GM19043 (cell line): Measurements from ENCODE around the gene GRK1.
"Not testable (repeated sequence)": the region's sequence is repeated elsewhere in the genome, so short reads cannot be mapped to it uniquely, and the experiment has no call there.

ENCODE experiments used
- ATAC-seq: cut with Tn5 transposase; IDR thresholded peaks from one replicate; pipeline ENCODE4 v1.9.1; 2021; ENCODE audit warnings: low read depth; ENCODE audit not compliant: unreplicated experiment

The GRK1 gene

DNA sequence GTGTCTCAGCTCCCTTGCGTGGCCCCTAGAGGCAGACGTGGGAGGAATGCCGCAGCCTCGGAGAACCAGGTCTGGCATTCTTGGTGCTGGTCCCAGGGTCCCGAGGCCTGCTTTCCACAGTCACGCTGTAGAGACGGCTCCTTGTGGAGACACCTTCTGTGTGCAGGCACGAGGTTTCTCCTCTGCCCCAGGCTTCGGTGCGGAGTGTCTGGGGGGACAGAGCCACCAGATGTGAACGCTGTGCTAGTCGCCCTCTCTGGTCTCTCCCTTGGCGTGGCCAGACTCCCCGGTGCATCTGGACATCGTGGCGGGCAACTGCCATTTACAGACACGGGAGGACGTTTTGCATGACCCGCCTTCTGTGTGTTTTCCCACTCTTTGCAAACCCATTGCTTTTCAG lies 84.5 kb downstream of the GRK1 start:
- no peak for ATAC-seq

DNA sequence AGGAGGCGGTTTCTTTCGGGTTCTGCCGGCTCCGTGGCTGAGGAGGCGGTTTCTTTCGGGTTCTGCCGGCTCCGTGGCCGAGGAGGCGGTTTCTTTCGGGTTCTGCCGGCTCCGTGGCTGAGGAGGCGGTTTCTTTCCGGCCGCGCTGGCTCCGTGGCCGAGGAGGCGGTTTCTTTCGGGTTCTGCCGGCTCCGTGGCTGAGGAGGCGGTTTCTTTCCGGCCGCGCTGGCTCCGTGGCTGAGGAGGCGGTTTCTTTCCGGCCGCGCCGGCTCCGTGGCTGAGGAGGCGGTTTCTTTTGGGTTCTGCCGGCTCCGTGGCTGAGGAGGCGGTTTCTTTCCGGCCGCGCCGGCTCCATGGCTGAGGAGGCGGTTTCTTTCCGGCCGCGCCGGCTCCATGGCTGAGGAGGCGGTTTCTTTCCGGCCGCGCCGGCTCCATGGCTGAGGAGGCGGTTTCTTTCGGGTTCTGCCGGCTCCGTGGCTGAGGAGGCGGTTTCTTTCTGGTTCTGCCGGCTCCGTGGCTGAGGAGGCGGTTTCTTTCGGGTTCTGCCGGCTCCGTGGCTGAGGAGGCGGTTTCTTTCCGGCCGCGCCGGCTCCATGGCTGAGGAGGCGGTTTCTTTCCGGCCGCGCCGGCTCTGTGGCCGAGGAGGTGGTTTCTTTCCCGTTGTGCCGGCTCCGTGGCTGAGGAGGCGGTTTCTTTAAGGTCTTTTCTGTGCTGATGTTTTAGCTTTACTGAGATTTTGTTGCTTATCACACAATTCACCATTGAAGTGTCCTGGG lies 85.4 kb downstream of the GRK1 start:
- ATAC-seq: not testable (repeated sequence)

DNA sequence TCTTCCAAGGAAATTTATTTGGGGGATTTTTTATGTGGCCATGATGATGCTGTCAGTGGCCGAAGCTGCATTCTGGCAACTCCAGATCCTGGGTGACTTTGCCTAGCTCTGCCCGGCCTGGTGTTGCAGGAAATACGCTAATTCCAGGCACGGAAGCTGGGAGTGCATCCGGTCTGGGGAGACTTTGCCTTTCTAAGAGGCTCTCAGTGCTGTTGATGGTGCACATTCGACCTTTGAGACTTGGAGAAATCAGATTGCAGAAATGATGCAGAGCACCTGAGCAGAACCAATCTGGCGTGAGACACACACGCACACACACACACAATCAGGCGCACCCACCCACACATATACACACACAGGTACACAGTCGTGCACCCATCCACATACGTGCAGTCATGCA lies 86.2 kb downstream of the GRK1 start:
- ATAC-seq: no peak

DNA sequence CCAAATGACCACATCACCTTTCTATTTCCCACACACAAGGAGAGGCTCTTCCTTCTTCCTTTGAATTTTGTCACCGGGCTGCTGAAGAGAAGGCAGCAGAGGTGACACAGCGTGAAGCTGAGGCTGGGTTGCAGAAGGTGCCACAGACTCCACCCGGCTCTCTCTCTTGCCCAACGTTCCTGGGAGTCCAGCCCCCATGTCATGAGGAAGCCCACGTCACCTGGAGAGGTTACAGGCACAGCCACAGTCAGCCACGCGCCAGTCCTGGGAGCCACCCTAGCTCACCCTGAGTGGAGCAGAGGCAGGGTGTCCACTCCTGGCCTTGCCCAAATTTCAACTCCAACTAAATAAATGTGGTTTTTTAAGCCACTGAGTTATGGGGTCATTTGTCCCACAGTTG lies 87.2 kb downstream of the GRK1 start:
- no peak for ATAC-seq

DNA sequence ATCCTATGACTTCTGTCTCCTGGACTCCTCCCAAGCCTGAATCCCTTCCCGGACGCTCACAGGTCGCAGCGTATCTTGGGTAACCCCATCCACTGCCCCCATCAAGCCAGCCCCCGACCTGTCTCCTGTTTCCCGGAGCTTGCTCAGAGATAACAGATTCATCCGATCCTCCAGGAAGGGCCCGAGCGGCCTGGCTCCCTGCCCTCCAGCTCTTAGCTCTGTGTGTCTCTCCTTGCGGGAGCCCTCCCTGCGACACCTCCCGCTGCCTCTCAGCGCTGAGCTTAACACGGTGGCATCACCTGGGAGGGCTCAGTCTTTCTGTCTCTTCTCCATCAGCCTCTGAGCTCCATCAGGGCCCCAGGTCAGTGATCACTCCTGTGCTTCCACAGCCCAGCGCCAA lies 87.7 kb downstream of the GRK1 start:
- ATAC-seq: no peak

DNA sequence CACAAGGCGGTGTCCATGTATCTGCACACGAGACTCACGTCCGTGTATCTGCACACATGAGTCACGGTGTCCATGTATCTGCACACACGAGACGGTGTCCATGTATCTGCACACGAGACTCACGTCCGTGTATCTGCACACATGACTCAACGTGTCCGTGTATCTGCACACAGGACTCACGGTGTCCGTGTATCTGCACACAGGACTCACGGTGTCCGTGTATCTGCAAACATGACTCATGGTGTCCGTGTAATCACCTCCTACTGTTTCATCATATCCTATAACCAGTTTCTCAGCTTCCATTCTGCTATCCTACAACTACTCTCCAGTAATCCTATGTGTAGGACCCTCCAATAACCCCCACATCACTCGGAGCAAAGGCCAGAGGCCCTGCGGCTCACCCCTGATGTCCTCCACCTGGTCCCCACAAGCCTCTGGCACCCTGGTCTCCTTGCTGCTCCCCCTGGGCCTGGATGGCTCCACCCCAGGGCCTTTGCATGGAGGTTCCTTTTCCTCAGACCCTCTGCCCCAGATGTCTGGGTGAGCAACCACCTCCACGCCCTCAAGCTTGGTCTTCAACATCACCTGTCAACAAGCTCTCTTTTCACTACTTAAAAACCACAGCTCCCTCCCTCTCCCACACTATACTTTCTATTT lies 89.5 kb downstream of the GRK1 start:
- ATAC-seq: no peak

DNA sequence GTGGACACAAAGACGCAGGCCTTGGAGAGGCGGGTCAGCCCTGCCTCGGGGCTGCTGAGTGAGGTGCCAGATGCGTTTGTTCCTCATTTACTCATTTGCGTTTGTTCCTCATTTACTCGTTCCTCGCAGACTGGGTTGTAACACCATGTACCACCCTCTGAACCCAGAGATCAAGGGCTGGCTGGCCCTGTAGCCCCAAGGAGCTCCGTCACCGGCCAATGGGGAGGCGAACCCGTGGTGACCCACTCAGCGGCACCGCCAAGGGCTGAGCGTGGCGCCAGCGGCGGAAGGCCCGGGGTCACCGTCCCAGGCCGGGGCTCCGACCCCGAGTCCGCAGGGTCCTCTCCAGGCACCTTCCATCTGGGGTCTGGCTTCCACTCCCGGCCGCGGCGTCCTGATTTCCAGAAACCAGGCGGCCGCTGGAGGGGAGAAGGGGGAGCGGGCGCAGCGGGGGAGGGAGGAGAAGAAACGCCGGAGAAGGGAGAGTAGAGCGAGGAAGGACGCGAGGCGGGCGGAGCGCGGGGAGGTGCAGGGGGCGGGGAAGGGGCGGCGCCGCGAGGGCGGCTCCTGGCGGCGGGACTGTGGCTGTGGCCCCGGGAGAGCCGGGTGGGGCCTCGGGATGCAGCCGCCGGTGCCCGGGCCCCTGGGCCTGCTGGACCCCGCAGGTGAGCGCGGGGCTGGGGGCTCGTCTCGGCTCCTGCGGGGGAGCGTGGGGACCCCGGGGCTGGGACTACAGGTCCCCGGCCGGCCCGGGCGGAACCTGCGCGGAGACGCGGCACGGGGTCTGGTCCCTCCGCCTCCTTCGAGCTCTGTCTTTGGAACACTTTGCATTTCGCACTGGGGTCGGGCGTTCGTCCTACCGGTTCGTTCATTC lies 91.9 kb downstream of the GRK1 start, which contains the start of gene TMEM255B:
Gene TMEM255B, plus strand, starts transcription at position 576 of the 874 bp plus-strand sequence. Its CDS starts 44 bp downstream, at position 620.
- peak; percentile 79 for ATAC-seq

DNA sequence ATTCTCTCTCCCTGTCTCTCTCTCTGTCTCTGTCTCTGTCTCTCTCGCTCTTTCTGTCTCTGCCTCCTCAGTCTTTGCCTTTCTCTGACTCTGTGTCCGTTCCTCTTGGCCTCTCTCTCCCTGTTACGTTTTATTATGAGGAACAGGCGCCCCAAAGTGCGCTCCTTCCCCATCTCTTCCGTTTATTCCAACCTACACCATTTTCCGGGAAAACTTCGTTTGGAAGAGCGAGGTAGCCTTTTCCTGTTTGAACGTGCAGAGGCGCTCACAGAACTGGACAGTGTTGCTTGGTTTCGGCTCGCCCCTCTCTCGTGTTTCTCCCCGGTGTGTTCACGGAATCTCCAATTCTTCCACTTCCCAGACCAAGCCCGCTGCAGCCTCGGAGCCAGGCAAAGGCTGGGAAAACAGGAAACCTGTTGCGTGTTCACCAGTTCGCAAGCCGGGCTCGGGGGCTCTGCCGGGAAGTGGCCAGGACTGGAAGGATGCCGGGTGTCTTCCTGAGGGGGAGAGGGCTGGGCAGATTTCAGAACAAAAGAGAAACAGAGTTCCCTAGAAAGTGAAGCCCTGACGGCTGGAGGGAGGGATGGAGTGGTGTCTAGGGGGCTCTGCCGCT lies 92.6 kb downstream of the GRK1 start:
- no peak for ATAC-seq

DNA sequence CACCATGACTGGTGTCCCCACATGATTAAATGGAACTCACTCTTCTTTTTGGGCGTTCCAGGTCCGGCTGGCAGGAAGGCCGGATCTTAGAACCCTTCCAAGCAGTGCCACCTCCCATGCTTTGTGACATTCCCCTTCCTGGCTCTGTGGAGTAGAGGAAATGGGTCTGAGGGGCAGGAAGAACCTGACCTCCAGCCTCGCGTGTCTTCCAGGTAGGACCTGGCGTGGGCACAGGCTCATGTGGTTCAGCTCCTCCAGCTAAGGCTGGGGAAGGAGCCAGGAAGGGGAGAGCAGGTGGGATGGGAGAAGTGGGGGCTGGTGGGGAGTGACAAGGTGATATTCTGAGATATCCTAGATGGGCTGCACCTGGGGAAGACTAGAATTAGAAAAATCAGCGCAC lies 94.1 kb downstream of the GRK1 start:
- no peak for ATAC-seq

DNA sequence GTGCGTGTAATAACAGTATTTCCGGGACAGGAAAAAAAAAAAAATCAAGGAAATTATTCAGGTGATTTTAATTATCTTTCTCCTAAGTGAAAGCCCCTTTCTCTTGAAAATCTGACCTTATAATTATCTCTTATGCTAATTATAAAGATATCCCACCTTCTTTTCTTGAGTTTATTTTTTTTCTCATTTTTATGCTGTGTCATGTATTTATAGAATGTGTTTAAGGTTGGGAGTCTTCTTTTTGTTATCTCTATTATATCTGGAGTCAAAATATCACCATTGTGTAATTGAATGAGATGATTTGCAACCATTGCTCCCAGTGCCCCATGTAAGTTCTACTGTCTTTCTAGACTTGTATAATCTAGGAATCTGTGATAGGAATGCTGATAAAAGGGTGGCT lies 95.1 kb downstream of the GRK1 start:
- ATAC-seq: no peak

DNA sequence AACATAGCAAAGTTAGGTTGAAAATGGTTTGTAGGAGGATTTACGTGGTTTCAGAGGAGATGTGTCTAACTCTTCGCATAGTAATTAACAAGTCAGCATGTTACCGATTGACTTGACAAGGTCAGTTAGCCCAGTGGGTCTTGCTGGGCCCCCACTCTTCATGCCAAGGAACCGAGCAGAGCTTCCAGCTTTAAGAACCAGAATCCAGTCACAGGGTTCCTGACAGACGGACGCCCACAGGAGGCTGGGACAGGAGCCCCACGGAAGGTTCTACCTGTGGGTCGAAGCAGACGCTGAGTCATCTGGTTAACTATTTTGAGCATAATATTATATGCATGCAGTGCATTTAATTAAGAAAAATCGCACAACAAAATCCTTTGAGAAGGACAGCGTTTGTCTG lies 95.5 kb downstream of the GRK1 start:
- ATAC-seq: no peak

DNA sequence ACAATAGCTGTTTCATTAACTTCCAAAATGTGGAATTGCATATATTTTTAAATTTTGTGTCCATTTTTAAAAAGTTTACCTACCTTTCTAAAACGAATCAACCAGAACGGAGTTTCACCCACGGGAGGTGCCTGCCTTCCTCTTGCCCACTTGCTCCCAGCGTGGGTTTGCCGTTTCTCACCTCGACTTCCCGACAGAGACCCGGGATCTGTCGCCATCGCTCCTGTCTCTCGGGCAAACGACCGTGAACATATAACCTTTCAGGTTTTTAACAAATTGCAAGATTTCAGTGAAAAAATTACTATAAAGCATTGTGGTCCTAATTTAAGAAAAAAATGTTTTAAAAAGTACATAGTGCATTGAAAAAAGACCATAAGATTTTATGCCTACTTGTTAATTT lies 96.2 kb downstream of the GRK1 start:
- ATAC-seq: no peak

DNA sequence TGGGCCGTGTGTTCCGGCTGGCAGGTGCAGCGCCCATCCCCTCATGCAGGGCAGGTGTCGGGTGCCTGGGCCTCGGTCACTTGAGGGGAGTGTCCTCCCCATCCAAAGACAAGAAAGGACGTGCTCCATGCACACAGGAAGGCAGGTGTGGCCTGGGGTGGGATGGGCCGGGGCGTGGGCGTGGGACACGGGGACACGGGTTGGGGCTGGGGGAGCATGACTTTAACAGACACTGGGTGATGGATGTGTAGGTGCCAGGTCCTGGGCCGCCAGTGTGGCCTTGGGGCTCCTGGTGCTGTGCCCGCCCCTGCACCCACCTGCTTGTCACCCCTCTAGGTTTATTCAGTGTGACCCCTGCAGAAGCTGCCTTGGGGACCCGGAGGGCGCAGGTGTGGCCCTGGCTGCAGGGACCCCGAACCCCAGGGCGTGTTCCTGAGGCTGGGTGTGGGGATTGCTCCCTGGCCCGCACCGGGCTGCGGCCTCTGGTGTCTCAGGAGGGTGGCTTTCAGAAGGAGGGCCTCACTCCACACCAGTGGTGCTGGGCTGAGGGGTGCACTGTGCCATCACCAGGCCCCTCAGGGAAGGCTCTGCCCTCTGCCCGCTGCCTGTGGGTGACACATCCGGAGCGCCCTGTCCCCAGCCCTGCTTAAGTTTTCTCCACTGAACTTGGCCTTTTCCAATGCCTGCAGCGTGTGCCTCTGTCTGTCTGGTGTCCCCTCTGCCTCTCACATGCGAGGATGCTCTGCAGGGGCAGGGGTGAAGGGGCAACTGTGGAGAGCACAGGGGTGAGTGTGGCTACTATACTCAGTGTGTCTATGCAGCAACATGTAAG lies 97.2 kb downstream of the GRK1 start:
- no peak for ATAC-seq

DNA sequence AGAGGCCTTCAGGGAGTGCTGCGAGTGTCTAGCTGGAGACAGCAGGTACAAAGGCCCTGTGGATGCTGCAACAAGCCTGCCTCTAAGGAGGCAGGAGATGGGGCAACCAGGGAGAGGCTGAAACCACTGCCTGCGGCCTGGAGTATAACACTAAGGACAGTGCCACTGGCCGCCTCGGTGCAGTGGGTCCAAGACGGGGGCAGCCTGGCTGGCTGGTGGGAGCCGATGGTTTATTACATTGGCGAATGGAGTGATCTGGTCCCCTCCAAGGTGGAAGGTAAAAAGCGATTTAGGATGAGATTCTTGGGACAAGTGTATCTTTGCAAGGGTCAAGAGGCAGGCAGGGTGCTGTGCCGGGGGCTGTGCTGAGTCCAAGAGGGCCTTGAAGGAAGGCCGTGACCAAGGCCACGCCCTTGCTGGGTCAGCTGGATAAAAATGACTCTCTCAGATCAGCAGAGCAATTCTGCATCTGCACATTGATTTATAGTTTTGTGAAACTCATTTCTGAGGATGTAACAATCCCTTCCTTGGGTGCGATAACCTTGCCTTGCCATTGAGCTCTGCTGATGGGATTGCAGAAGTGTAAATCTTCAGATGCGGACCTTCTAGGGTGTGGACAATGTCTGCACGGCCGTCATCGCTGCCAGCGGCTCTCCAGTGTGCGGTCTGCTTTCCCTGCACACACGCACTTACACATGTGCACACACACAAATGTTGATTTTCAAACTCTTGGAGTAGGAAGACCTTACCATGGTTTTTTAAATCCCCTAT lies 98.0 kb downstream of the GRK1 start:
- no peak for ATAC-seq

DNA sequence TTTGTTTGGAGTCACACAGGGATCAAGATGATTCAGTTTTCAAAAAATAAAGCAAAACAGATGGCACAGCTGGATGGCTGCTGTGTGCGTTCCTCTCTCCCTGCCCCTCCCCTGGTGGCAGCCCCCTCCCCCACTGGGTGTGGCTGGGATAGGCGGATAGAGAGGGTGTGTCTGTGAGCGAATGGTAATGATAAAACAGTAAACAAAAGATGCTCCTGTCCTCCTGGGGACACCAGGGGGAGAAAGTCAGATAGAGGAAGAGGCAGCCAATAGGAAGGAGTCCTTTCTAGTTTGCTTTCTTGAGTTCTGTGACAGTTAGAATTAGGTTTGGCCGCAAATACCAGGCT lies 98.5 kb downstream of the GRK1 start:
- no peak for ATAC-seq

DNA sequence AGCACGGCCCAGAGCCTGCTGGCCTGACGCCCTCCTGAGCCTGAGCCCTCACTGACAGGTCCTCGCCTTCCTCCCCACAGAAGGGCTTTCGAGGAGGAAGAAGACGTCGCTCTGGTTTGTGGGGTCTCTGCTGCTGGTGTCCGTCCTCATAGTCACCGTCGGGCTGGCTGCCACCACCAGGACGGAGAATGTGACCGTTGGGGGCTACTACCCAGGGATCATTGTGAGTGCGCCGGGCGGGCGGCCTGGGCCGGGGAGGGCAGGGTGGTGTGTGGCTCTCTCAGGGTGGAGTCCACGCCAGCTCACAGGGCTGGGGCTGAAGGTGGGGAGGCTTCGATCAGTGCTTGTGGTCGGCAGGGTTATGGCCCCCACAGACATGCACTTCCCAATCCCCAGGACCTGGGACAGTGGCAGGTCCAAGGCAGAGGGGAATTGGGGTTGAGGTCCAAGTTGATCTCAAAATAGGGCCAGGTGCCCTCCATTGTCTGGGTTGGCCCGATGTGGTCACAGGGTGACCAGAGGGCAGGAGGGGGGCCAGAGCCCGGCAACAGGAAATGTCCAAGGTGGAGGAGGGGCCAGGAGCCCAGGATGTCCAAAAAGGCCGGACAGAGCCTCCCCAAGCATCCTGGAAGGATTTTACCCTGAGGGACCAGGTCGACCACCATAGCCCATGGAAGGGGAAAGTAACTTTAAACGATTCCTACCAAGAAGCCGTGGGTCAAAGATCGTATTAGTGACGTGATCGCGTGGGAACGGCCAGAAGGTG lies 99.2 kb downstream of the GRK1 start:
- ATAC-seq: no peak

DNA sequence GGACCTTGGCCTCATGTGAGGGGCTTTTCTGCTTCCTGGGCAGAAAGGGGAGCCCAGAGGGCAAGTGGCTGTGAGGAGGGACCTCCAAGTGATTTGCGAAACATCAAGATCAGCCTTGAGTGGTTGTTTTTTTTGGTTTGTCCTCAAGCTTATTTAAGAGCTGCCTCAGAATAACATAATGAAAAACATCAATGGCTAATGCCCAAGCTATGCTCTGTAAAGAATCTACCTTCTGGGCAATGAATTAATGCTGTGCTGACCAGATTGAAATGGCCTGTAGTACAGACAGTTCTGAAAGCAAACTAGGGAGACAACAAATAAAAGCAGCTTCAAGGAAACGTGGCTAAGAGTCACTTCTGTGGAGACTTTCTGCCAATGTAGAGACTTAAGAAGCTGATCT lies 100.3 kb downstream of the GRK1 start:
- no peak for ATAC-seq

DNA sequence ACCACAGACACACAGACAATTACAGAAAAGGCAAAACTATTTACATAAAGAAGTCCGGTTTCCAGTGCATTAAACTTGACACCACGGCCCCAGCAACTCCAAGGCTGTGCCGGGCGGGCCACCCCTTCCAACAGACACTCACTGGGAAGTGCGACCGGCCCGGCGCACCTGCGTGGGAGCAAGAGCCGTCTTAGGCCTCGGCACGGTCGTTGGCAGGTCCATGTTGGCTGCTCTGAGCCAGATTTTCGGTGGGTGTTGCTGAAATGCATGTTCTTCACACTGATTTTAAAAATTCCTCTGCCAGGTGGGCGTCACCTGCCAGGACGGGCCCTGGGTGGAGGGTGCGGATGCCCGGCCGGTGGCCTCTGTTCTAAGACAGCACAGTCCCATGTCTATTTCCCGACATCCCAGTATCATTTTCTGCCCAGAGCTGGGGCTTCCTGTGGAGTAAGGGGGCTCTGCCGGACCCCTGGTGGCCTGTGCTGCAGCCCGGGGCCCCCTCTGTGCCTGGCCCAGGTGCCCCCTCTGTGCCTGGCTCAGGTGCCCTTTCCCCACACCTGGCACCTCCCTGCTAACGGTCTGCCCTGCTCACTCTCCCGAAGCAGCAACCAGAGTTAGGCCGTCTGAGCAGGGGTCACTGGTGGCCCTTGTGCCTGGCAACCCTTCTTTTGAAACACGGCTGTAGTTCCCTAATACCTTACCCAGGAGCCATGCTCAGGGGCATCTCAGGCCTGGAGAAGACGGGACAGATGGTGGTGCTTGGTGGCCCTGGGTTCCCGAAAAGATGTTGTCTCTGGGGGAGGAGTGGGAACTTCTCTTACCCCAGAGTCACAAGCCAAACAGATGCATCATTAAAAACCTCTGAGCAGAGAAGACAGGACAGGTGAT lies 101.2 kb downstream of the GRK1 start:
- no peak for ATAC-seq
